WTC11 (cell line): ENCODE data around the gene MEIS1. TPM values are rescaled to one million over a fixed set of nuclear protein-coding genes. Genes with fewer than 3 reads are reported as not detected.

Experiments used
- ATAC-seq: fragments of 200-7000 bp; cut with Tn5 transposase; 2 replicates; pipeline ENCODE4 v1.10.0; 2021; ENCODE audit warnings: mild to moderate bottlenecking, moderate library complexity
- CTCF ChIA-PET: fragments of 300-600 bp; sonication (Branson Sonifier 250); formaldehyde crosslinking; loops from one replicate; lab custom pipeline; 2021; ENCODE audit warnings: antibody characterized with exemption; lab: Charles Lee
- POLR2A ChIA-PET: fragments of 350-600 bp; sonication (Branson Sonifier 250); formaldehyde crosslinking; loops from one replicate; lab custom pipeline; 2021; ENCODE audit warnings: antibody characterized with exemption; lab: Charles Lee
- DNase-seq: peaks from one replicate; pipeline ENCODE4 v3.0.0; 2021; ENCODE audit warnings: low spot score
- H3K27ac Mint-ChIP-seq: 2 replicates; pipeline ENCODE4 v1.8.0; 2021; ENCODE audit warnings: mixed read lengths
- H3K27me3 Mint-ChIP-seq: 2 replicates; pipeline ENCODE4 v1.8.0; 2021; ENCODE audit warnings: low read depth, mild to moderate bottlenecking, moderate library complexity, mixed read lengths
- H3K36me3 Mint-ChIP-seq: 2 replicates; pipeline ENCODE4 v1.8.0; 2021; ENCODE audit warnings: mixed read lengths
- H3K4me1 Mint-ChIP-seq: 2 replicates; pipeline ENCODE4 v1.8.0; 2022; ENCODE audit warnings: mixed read lengths
- H3K4me3 Mint-ChIP-seq: 2 replicates; pipeline ENCODE4 v1.8.0; 2021; ENCODE audit warnings: mild to moderate bottlenecking, moderate library complexity, mixed read lengths
- H3K9me3 Mint-ChIP-seq: 2 replicates; pipeline ENCODE4 v1.8.0; 2021; ENCODE audit warnings: mixed read lengths
- AFF4 ChIP-seq: sonication (generic); formaldehyde crosslinking; IDR thresholded peaks from 2 replicates; pipeline ENCODE4 v1.8.1; 2023; ENCODE audit warnings: mild to moderate bottlenecking, missing genetic modification reagents, borderline replicate concordance
- AR ChIP-seq: fragments of 250-450 bp; sonication (Bioruptor Pico); IDR thresholded peaks from 2 replicates; pipeline ENCODE4 v1.9.0; 2021; ENCODE audit warnings: mild to moderate bottlenecking
- E2F4 ChIP-seq: sonication (generic); formaldehyde crosslinking; IDR thresholded peaks from 2 replicates; pipeline ENCODE4 v1.8.1; 2022; ENCODE audit warnings: low read depth, mild to moderate bottlenecking, moderate library complexity, missing genetic modification reagents, borderline replicate concordance
- ELF4 ChIP-seq: sonication (generic); formaldehyde crosslinking; IDR thresholded peaks from 2 replicates; pipeline ENCODE4 v1.8.1; 2022; ENCODE audit warnings: low read depth, mild to moderate bottlenecking, moderate library complexity, missing genetic modification reagents
- FOXP1 ChIP-seq: sonication (generic); formaldehyde crosslinking; IDR thresholded peaks from 2 replicates; pipeline ENCODE4 v1.8.0; 2022; ENCODE audit warnings: missing genetic modification reagents, mild to moderate bottlenecking, moderate library complexity, borderline replicate concordance
- HMGA2 ChIP-seq: fragments of 250-450 bp; sonication (Bioruptor Pico); IDR thresholded peaks from 2 replicates; pipeline ENCODE4 v1.4.0; 2021; ENCODE audit warnings: mild to moderate bottlenecking, moderate library complexity
- IRF1 ChIP-seq: sonication (generic); formaldehyde crosslinking; IDR thresholded peaks from 2 replicates; pipeline ENCODE4 v1.8.0; 2023; ENCODE audit warnings: missing genetic modification reagents
- KAT7 ChIP-seq: sonication (generic); formaldehyde crosslinking; IDR thresholded peaks from 2 replicates; pipeline ENCODE4 v1.8.1; 2023; ENCODE audit warnings: missing genetic modification reagents, mild to moderate bottlenecking, borderline replicate concordance
- NFATC4 ChIP-seq: fragments of 250-450 bp; sonication (Bioruptor Pico); IDR thresholded peaks from 2 replicates; pipeline ENCODE4 v1.9.0; 2021; ENCODE audit warnings: mild to moderate bottlenecking
- NFE2L1 ChIP-seq: sonication (generic); formaldehyde crosslinking; IDR thresholded peaks from 2 replicates; pipeline ENCODE4 v1.8.1; 2023; ENCODE audit warnings: missing genetic modification reagents
- NR3C1 ChIP-seq: sonication (generic); formaldehyde crosslinking; conservative IDR thresholded peaks from 2 replicates; pipeline ENCODE4 v1.8.1; 2023; ENCODE audit warnings: low read depth, mild to moderate bottlenecking, missing genetic modification reagents
- PRRX2 ChIP-seq: fragments of 250-450 bp; sonication (Bioruptor Pico); IDR thresholded peaks from 2 replicates; pipeline ENCODE4 v1.8.0; 2021; ENCODE audit warnings: mild to moderate bottlenecking
- TCF7 ChIP-seq: sonication (generic); formaldehyde crosslinking; IDR thresholded peaks from 2 replicates; pipeline ENCODE4 v1.8.0; 2022; ENCODE audit warnings: mild to moderate bottlenecking, low read depth, missing genetic modification reagents, moderate library complexity
- ZNF232 ChIP-seq: sonication (generic); formaldehyde crosslinking; IDR thresholded peaks from 2 replicates; pipeline ENCODE4 v1.8.0; 2022; ENCODE audit warnings: mild to moderate bottlenecking, missing genetic modification reagents
- ZNF263 ChIP-seq: sonication (generic); formaldehyde crosslinking; IDR thresholded peaks from 2 replicates; pipeline ENCODE4 v1.8.1; 2022; ENCODE audit warnings: low read depth, mild to moderate bottlenecking, moderate library complexity, missing genetic modification reagents
- ZNF317 ChIP-seq: sonication (generic); formaldehyde crosslinking; IDR thresholded peaks from 2 replicates; pipeline ENCODE4 v1.8.1; 2023; ENCODE audit warnings: low read depth, mild to moderate bottlenecking, moderate library complexity, missing genetic modification reagents, borderline replicate concordance
- ZNF416 ChIP-seq: fragments of 250-450 bp; sonication (Bioruptor Pico); IDR thresholded peaks from 2 replicates; pipeline ENCODE4 v1.9.0; 2021; ENCODE audit warnings: mild to moderate bottlenecking, inconsistent platforms
- ZNF423 ChIP-seq: fragments of 250-450 bp; sonication (Bioruptor Pico); IDR thresholded peaks from 2 replicates; pipeline ENCODE4 v2.1.2; 2022; ENCODE audit warnings: mild to moderate bottlenecking, moderate library complexity
- ZNF425 ChIP-seq: fragments of 250-450 bp; sonication (Bioruptor Pico); conservative IDR thresholded peaks from 2 replicates; pipeline ENCODE4 v1.9.0; 2021; ENCODE audit warnings: mild to moderate bottlenecking
- ZSCAN18 ChIP-seq: fragments of 250-450 bp; sonication (Bioruptor Pico); IDR thresholded peaks from 2 replicates; pipeline ENCODE4 v2.1.2; 2022; ENCODE audit warnings: mild to moderate bottlenecking, moderate library complexity
- total RNA-seq: library from RNA; stranded (reverse); gene quantifications from 3 replicates; pipeline ENCODE4 v1.2.3, GENCODE V29; 2021

MEIS1 gene
- total RNA-seq, 1 experiment from 2014 or later: 0.48 TPM

GRCh38 chr2:66389651-66390131 is 45.2 kb upstream of the MEIS1 start:
- H3K9me3 Mint-ChIP-seq: peaks cover 9% of the 10 kb centered on the region

GRCh38 chr2:66390152-66390551 is 44.8 kb upstream of the MEIS1 start:
- H3K9me3 Mint-ChIP-seq: peaks cover 9% of the 10 kb centered on the region
- DNase-seq: no peak
- H3K4me1 Mint-ChIP-seq: peaks cover 30% of the 10 kb centered on the region
- ChIA-PET POLR2A (no interaction called here), CTCF (no interaction called here)
- no peak for ATAC-seq
- H3K36me3 Mint-ChIP-seq: peaks cover 13% of the 10 kb centered on the region
- H3K27me3 Mint-ChIP-seq: peaks cover 9% of the 10 kb centered on the region; the same call in 1 of the 2 replicates
- H3K27ac Mint-ChIP-seq: 0 out of 2 replicates have a peak overlapping the region, but pooled peaks have one; percentile 54
- peak overlapping the region; percentile 80 for H3K4me3 Mint-ChIP-seq
- TF ChIP-seq KAT7 (CRISPR knock-in tag): no peak
- no peak for TF ChIP-seq AR
- TF ChIP-seq ZSCAN18 (CRISPR knock-in tag): no peak
- TF ChIP-seq TCF7 (CRISPR knock-in tag): no peak
- no peak for TF ChIP-seq ELF4 (CRISPR knock-in tag)
- TF ChIP-seq NFATC4 (CRISPR knock-in tag): no peak
- TF ChIP-seq E2F4: no peak
- no peak for TF ChIP-seq HMGA2 (CRISPR knock-in tag)
- no peak for TF ChIP-seq ZNF416 (CRISPR knock-in tag)
- no peak for TF ChIP-seq PRRX2 (CRISPR knock-in tag)
- TF ChIP-seq ZNF232: no peak
- no peak for TF ChIP-seq NR3C1
- no peak for TF ChIP-seq IRF1 (CRISPR knock-in tag)
- no peak for TF ChIP-seq NFE2L1
- TF ChIP-seq ZNF425 (CRISPR knock-in tag): no peak

More at GRCh38 chr2:66389651-66390131, 45.2 kb upstream of the MEIS1 start:
- Mint-ChIP-seq H3K27me3 (peaks cover 9% of the 10 kb centered on the region; the same call in 1 of the 2 replicates), H3K27ac (no peak overlapping the region), H3K36me3 (peaks cover 12% of the 10 kb centered on the region), H3K4me3 (peak overlapping the region; percentile 80)
- POLR2A ChIA-PET: no interaction called here
- ATAC-seq: no peak; the same call in 1 of the 2 replicates
- TF ChIP-seq ZNF423: no peak
- no peak for TF ChIP-seq ZNF263 (CRISPR knock-in tag)
- TF ChIP-seq FOXP1 (CRISPR knock-in tag): no peak
- no peak for TF ChIP-seq AFF4 (CRISPR knock-in tag)
- no peak for TF ChIP-seq ZNF317
- TF ChIP-seq NFATC4 (CRISPR knock-in tag): no peak
- TF ChIP-seq, all 79 proteins: peak for 0
- no peak for DNase-seq
- CTCF ChIA-PET: no interaction called here
- peaks cover 30% of the 10 kb centered on the region for H3K4me1 Mint-ChIP-seq
